Stimulated activated CD8-positive, alpha-beta memory T cell treated with anti-CD3 and anti-CD28 coated beads, Interleukin-4, amount 100 ng/mL, for 4 hours (primary cell): ENCODE measurements around the gene WSB1.

Experiments used
- DNase-seq, 2 donors: peaks; one replicate each; pipeline ENCODE4 v3.0.0-alpha.2; 2020; ENCODE audit warnings: low read depth in 2 of 2, low spot score in 1 of 2

The WSB1 gene

GRCh38 chr17:27354491-27355081 lies 60.7 kb downstream of the WSB1 start:
- no peak for DNase-seq

GRCh38 chr17:27355419-27355818 lies 61.5 kb downstream of the WSB1 start:
- no peak for DNase-seq

DNA sequence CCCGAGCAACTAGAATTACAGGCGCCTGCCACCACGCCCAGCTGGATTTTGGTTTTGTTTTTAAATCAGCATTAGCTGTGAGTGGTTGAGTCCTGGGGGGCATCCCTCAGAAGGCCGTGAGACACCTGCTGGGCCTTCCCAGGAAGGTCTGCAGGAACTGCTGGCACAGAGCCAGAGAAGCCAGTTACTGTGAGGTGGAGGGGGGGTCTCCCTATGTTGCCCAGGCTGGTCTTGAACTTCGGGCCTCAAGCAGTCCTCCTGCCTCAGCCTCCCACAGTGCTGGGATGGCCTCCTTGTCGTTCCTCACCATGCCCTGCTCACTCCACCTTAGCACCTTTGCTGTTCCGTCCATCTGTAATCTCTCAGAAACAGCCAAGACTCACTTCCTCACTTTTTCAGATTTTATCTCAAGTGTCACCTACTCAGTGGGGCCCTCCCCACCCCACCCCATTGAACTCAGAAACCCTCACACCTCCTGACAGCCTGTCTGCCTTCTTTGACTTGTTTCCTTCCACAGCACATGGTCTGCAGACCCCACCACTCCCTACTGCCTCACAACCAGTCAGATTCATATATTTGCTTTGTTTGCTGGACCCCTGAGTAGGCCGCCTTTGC lies 62.3 kb downstream of the WSB1 start:
- DNase-seq: no peak

DNA sequence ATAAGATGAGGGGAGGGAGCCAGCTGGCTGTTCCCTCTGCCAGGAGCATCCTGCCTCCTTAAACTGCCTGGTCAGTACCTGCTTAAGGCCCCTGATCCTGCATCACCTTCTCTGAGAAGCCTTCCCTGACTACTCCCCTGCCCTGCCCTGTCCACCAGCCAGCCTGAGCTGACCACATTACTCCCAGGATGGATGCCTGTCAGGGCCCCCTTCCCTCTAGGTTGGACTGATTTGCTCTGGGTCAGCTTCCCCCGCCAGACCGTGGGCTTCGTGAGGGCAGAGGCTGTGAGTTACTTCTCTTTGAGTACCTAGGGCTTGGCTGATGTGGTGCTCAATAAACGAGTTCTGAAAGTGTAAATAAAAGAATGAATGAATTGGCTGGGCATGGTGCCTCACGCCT lies 63.3 kb downstream of the WSB1 start:
- no peak for DNase-seq

GRCh38 chr17:27360507-27360906 lies 66.6 kb downstream of the WSB1 start:
- DNase-seq: no peak

DNA sequence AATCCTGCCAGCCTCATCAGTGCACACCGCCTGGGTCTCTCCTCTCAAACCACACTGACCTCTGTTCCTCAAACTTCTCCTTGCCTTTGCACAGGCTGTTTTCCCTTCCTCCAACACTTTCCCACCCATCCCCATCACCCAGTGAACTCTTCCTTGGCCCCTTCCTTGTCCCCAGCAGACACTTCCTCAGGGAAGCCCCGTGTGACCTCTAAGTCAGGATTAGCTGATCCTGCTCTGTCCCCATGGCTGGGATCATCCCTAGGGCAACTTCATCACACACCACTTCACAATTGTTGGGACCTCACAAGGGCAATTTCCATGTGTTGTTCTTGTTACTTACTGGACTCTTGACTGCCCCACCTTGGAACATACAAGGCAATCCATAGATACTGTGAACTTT lies 67.8 kb downstream of the WSB1 start:
- DNase-seq: no peak

- DNase-seq: no peak
Observed at GRCh38 chr17:27362503-27362902, 68.6 kb downstream of the WSB1 start.

DNA sequence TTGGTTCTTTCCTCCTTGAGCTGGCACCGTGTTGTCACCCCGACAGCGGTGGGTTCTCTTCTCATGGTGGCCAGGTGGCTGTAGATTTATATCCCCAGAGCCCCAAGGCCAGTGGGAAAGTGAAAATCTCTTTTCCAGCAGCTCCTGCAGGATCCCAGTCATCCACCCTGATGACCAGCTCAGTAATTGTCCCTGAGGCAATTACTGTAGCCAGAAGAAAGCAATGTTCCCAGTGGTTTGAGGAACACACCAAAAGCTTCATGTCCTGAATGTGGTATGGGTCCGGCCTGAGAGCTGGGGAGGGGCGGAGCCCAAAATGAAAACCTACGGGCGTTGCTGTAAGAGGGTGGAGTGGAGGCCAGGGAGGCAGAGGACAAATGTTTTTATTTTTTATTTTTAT lies 69.0 kb downstream of the WSB1 start:
- DNase-seq: no peak

- no peak for DNase-seq
Observed at GRCh38 chr17:27363326-27363725, 69.4 kb downstream of the WSB1 start.
